Activated naive CD8-positive, alpha-beta T cell treated with anti-CD3 and anti-CD28 coated beads, Interleukin-2, amount 50 U/mL, for 24 hours (primary cell): ENCODE results near the gene CFHR5.
"Not testable (repeated sequence)": the region's sequence is repeated elsewhere in the genome, so short reads cannot be mapped to it uniquely, and the experiment has no call there.

Source experiments
- ATAC-seq: fragments of 150-1000 bp; cut with Tn5 transposase; one replicate; pipeline ENCODE4 v1.10.0; 2021
- DNase-seq: peaks from one replicate; pipeline ENCODE4 v3.0.0; 2021
- H3K27ac Mint-ChIP-seq: one replicate; pipeline ENCODE4 v1.8.0; 2021; ENCODE audit warnings: mild to moderate bottlenecking, mixed read lengths
- H3K27me3 Mint-ChIP-seq: one replicate; pipeline ENCODE4 v1.8.0; 2021; ENCODE audit warnings: mixed read lengths
- H3K36me3 Mint-ChIP-seq: one replicate; pipeline ENCODE4 v1.8.0; 2021; ENCODE audit warnings: low read depth, mixed read lengths
- H3K4me1 Mint-ChIP-seq: one replicate; pipeline ENCODE4 v1.8.0; 2021; ENCODE audit warnings: mixed read lengths
- H3K4me3 Mint-ChIP-seq: one replicate; pipeline ENCODE4 v1.8.0; 2021; ENCODE audit warnings: mild to moderate bottlenecking, moderate library complexity, mixed read lengths
- H3K9me3 Mint-ChIP-seq: one replicate; pipeline ENCODE4 v1.8.0; 2021; ENCODE audit warnings: mixed read lengths

CFHR5 gene

GRCh38 chr1:196977278-196977677 is at the start of gene CFHR5:
Gene CFHR5 (plus strand): TSS chr1:196977556. CDS start chr1:196977665, 109 bp downstream.
- no peak within 1 kb of the TSS for H3K4me3 Mint-ChIP-seq
- DNase-seq (no peak), ATAC-seq (no peak)
- no peaks in the 10 kb centered on the region for H3K27me3 Mint-ChIP-seq
- no peak within 1 kb of the TSS for H3K27ac Mint-ChIP-seq
- H3K4me1 Mint-ChIP-seq, result no peaks in the 10 kb centered on the region
- no peaks in the 10 kb centered on the region for H3K9me3 Mint-ChIP-seq
- no peaks in the 10 kb centered on the region for H3K36me3 Mint-ChIP-seq

GRCh38 chr1:196932853-196933252 is 44.5 kb upstream of the CFHR5 start:
- not testable (repeated sequence) for H3K4me1 Mint-ChIP-seq, H3K4me3 Mint-ChIP-seq, H3K36me3 Mint-ChIP-seq, ATAC-seq, H3K27me3 Mint-ChIP-seq, H3K27ac Mint-ChIP-seq, DNase-seq, H3K9me3 Mint-ChIP-seq

- DNase-seq (no peak), ATAC-seq (no peak)
- no peaks in the 10 kb centered on the region for H3K4me1 Mint-ChIP-seq
- H3K9me3 Mint-ChIP-seq, result no peaks in the 10 kb centered on the region
- H3K4me3 Mint-ChIP-seq, result no peak overlapping the region
- no peak overlapping the region for H3K27ac Mint-ChIP-seq
- H3K27me3 Mint-ChIP-seq, result no peaks in the 10 kb centered on the region
- no peaks in the 10 kb centered on the region for H3K36me3 Mint-ChIP-seq
Observed at GRCh38 chr1:196933531-196934189, 43.7 kb upstream of the CFHR5 start.

GRCh38 chr1:196941474-196941873 is 35.9 kb upstream of the CFHR5 start:
- not testable (repeated sequence) for H3K4me3 Mint-ChIP-seq, H3K27ac Mint-ChIP-seq, H3K36me3 Mint-ChIP-seq, H3K9me3 Mint-ChIP-seq, H3K4me1 Mint-ChIP-seq, ATAC-seq, DNase-seq, H3K27me3 Mint-ChIP-seq

- not testable (repeated sequence) for H3K4me3 Mint-ChIP-seq, H3K4me1 Mint-ChIP-seq, H3K27ac Mint-ChIP-seq, ATAC-seq, H3K36me3 Mint-ChIP-seq, H3K27me3 Mint-ChIP-seq, H3K9me3 Mint-ChIP-seq, DNase-seq
Observed at GRCh38 chr1:196943568-196943967, 33.8 kb upstream of the CFHR5 start, which contains the start of gene CFHR2. Gene CFHR2 (plus strand): TSS chr1:196943738. CDS start chr1:196943881, 143 bp downstream.

- Mint-ChIP-seq H3K9me3 (no peaks in the 10 kb centered on the region), H3K36me3 (no peaks in the 10 kb centered on the region), H3K27me3 (no peaks in the 10 kb centered on the region), H3K4me3 (no peak overlapping the region), H3K4me1 (no peaks in the 10 kb centered on the region), H3K27ac (no peak overlapping the region)
- DNase-seq, result no peak
- no peak for ATAC-seq
Observed at GRCh38 chr1:196951711-196952394, 25.5 kb upstream of the CFHR5 start.

- no peak overlapping the region for H3K4me3 Mint-ChIP-seq
- no peaks in the 10 kb centered on the region for H3K9me3 Mint-ChIP-seq
- no peak for DNase-seq
- no peaks in the 10 kb centered on the region for H3K36me3 Mint-ChIP-seq
- H3K4me1 Mint-ChIP-seq, result no peaks in the 10 kb centered on the region
- ATAC-seq, result no peak
- no peak overlapping the region for H3K27ac Mint-ChIP-seq
- no peaks in the 10 kb centered on the region for H3K27me3 Mint-ChIP-seq
Observed at GRCh38 chr1:196954778-196955177, 22.6 kb upstream of the CFHR5 start.

- ATAC-seq (no peak), DNase-seq (no peak)
- no peaks in the 10 kb centered on the region for H3K4me1 Mint-ChIP-seq
- H3K36me3 Mint-ChIP-seq, result no peaks in the 10 kb centered on the region
- H3K9me3 Mint-ChIP-seq, result no peaks in the 10 kb centered on the region
- no peak overlapping the region for H3K27ac Mint-ChIP-seq
- no peak overlapping the region for H3K4me3 Mint-ChIP-seq
- no peaks in the 10 kb centered on the region for H3K27me3 Mint-ChIP-seq
Observed at GRCh38 chr1:196955926-196956325, 21.4 kb upstream of the CFHR5 start.

GRCh38 chr1:196960854-196961253 is 16.5 kb upstream of the CFHR5 start:
- ATAC-seq, result no peak
- no peak for DNase-seq
- Mint-ChIP-seq H3K36me3 (no peaks in the 10 kb centered on the region), H3K27me3 (no peaks in the 10 kb centered on the region), H3K9me3 (no peaks in the 10 kb centered on the region), H3K4me1 (no peaks in the 10 kb centered on the region), H3K4me3 (no peak overlapping the region), H3K27ac (no peak overlapping the region)

GRCh38 chr1:196970182-196970581 is 7.2 kb upstream of the CFHR5 start:
- Mint-ChIP-seq H3K4me1 (no peaks in the 10 kb centered on the region), H3K9me3 (no peaks in the 10 kb centered on the region)
- DNase-seq, result no peak

GRCh38 chr1:196976278-196976677 is 1.1 kb upstream of the CFHR5 start:
- no peaks in the 10 kb centered on the region for H3K4me1 Mint-ChIP-seq
- ATAC-seq, result no peak
- no peaks in the 10 kb centered on the region for H3K9me3 Mint-ChIP-seq
- no peak for DNase-seq
- H3K27ac Mint-ChIP-seq, result no peak overlapping the region
- H3K4me3 Mint-ChIP-seq, result no peak overlapping the region
- no peaks in the 10 kb centered on the region for H3K27me3 Mint-ChIP-seq
- no peaks in the 10 kb centered on the region for H3K36me3 Mint-ChIP-seq

More at GRCh38 chr1:196970182-196970581, 7.2 kb upstream of the CFHR5 start:
- Mint-ChIP-seq H3K36me3 (no peaks in the 10 kb centered on the region), H3K27ac (no peak overlapping the region), H3K27me3 (no peaks in the 10 kb centered on the region), H3K4me3 (no peak overlapping the region)
- ATAC-seq, result no peak

- ATAC-seq (no peak), DNase-seq (no peak)
- Mint-ChIP-seq H3K36me3 (no peaks in the 10 kb centered on the region), H3K27me3 (no peaks in the 10 kb centered on the region), H3K4me3 (no peak overlapping the region), H3K27ac (no peak overlapping the region), H3K9me3 (no peaks in the 10 kb centered on the region), H3K4me1 (no peaks in the 10 kb centered on the region)
Observed at GRCh38 chr1:196980859-196981258, 3.5 kb downstream of the CFHR5 start.

- not testable (repeated sequence) for H3K4me1 Mint-ChIP-seq, DNase-seq, ATAC-seq, H3K9me3 Mint-ChIP-seq, H3K27ac Mint-ChIP-seq, H3K4me3 Mint-ChIP-seq, H3K27me3 Mint-ChIP-seq, H3K36me3 Mint-ChIP-seq
Observed at GRCh38 chr1:196982247-196982646, 4.9 kb downstream of the CFHR5 start.

- H3K36me3 Mint-ChIP-seq, H3K9me3 Mint-ChIP-seq, H3K27ac Mint-ChIP-seq, H3K27me3 Mint-ChIP-seq, DNase-seq, H3K4me1 Mint-ChIP-seq, H3K4me3 Mint-ChIP-seq, ATAC-seq: not testable (repeated sequence)
Observed at GRCh38 chr1:196991919-196992651, 14.7 kb downstream of the CFHR5 start.

- no peak overlapping the region for H3K4me3 Mint-ChIP-seq
- ATAC-seq (no peak), DNase-seq (no peak)
- H3K36me3 Mint-ChIP-seq, result no peaks in the 10 kb centered on the region
- H3K4me1 Mint-ChIP-seq, result no peaks in the 10 kb centered on the region
- H3K27ac Mint-ChIP-seq, result no peak overlapping the region
- no peaks in the 10 kb centered on the region for H3K27me3 Mint-ChIP-seq
- no peaks in the 10 kb centered on the region for H3K9me3 Mint-ChIP-seq
Observed at GRCh38 chr1:196993916-196994315, 16.6 kb downstream of the CFHR5 start.
